DND-41 (cell line): ENCODE data around the gene COA8.

Experiments used
- ATAC-seq: fragments of 200-7000 bp; cut with Tn5 transposase; 3 replicates; pipeline ENCODE4 v1.9.1; 2021; ENCODE audit warnings: low read depth; ENCODE audit not compliant: insufficient read depth
- DNase-seq: peaks from one replicate; pipeline ENCODE4 v3.0.0-alpha.2; 2020
- H2AFZ ChIP-seq: 2 replicates; pipeline ENCODE4 v1.6.0; 2012; ENCODE audit warnings: low read depth, low read length
- H3K27ac ChIP-seq: 2 replicates; pipeline ENCODE4 v1.5.1; 2012; ENCODE audit warnings: low read length, inconsistent platforms
- H3K27me3 ChIP-seq: fragments of 200-600 bp; sonication (generic); 2 replicates; pipeline ENCODE4 v1.6.0; 2012; ENCODE audit warnings: low read length, mild to moderate bottlenecking, inconsistent platforms; ENCODE audit not compliant: insufficient read depth, poor library complexity
- H3K36me3 ChIP-seq: 2 replicates; pipeline ENCODE4 v1.5.1; 2012; ENCODE audit warnings: low read length, inconsistent platforms; ENCODE audit not compliant: insufficient read depth
- H3K4me1 ChIP-seq: 2 replicates; pipeline ENCODE4 v1.5.1; 2012; ENCODE audit warnings: mild to moderate bottlenecking, low read length; ENCODE audit not compliant: insufficient read depth
- H3K4me2 ChIP-seq: 2 replicates; pipeline ENCODE4 v1.6.0; 2012; ENCODE audit warnings: mild to moderate bottlenecking, moderate library complexity, low read length, inconsistent platforms; ENCODE audit not compliant: insufficient read depth
- H3K4me3 ChIP-seq, 2 experiments: fragments of 200-600 bp in 1 of 2; shearing (Covaris generic) in 1 of 2; 2 replicates each; pipeline ENCODE4 v1.5.1; 2012 to 2016; ENCODE audit warnings: inconsistent platforms in 2 of 2, low read length in 2 of 2, mild to moderate bottlenecking in 2 of 2, low read depth in 1 of 2, moderate library complexity in 1 of 2
- H3K79me2 ChIP-seq: 2 replicates; pipeline ENCODE4 v1.6.0; 2012; ENCODE audit warnings: low read length, inconsistent platforms; ENCODE audit not compliant: insufficient read depth
- H3K9ac ChIP-seq: 2 replicates; pipeline ENCODE4 v1.6.0; 2012; ENCODE audit warnings: low read depth, mild to moderate bottlenecking, inconsistent platforms, low read length, moderate library complexity
- H3K9me3 ChIP-seq: 2 replicates; pipeline ENCODE4 v1.5.1; 2012; ENCODE audit warnings: low read length, moderate library complexity, mild to moderate bottlenecking, inconsistent platforms; ENCODE audit not compliant: insufficient read depth, severe bottlenecking
- H4K20me1 ChIP-seq: 2 replicates; pipeline ENCODE4 v1.6.0; 2012; ENCODE audit warnings: low read length; ENCODE audit not compliant: insufficient read depth
- CTCF ChIP-seq: IDR thresholded peaks from 2 replicates; pipeline ENCODE4 v1.5.1; 2012; ENCODE audit warnings: borderline replicate concordance, low read length, moderate library complexity, mild to moderate bottlenecking; ENCODE audit not compliant: poor library complexity, severe bottlenecking; ENCODE audit errors: extremely low read depth
- EZH2 ChIP-seq: IDR thresholded peaks from 3 replicates; pipeline ENCODE4 v1.6.1; 2012; ENCODE audit warnings: borderline replicate concordance, low read depth, mild to moderate bottlenecking, moderate library complexity, low read length, inconsistent platforms; ENCODE audit not compliant: severe bottlenecking

The COA8 gene

GRCh38 chr14:103542605-103543088 lies 20.1 kb upstream of the COA8 start:
- no peak for TF ChIP-seq EZH2
- TF ChIP-seq CTCF = no peak
- Histone ChIP-seq H3K4me1 (no peaks in the 10 kb centered on the region), H3K9ac (no peak overlapping the region), H4K20me1 (peaks cover 53% of the 10 kb centered on the region), H3K36me3 (no peaks in the 10 kb centered on the region), H3K4me2 (no peak overlapping the region), H3K9me3 (no peaks in the 10 kb centered on the region), H3K4me3 (no peak overlapping the region), H2AFZ (no peak overlapping the region), H3K27ac (no peak overlapping the region), H3K27me3 (no peaks in the 10 kb centered on the region), H3K79me2 (no peaks in the 10 kb centered on the region)
- ATAC-seq = no peak
- DNase-seq = no peak

- peaks cover 48% of the 10 kb centered on the region for H4K20me1 ChIP-seq
- DNase-seq (no peak), ATAC-seq (no peak)
- H3K27ac ChIP-seq = no peak overlapping the region
- no peaks in the 10 kb centered on the region for H3K9me3 ChIP-seq
- no peaks in the 10 kb centered on the region for H3K36me3 ChIP-seq
- no peak overlapping the region for H3K9ac ChIP-seq
- H3K27me3 ChIP-seq = no peaks in the 10 kb centered on the region
- H3K79me2 ChIP-seq = no peaks in the 10 kb centered on the region
- no peak overlapping the region for H2AFZ ChIP-seq
- H3K4me3 ChIP-seq = no peak overlapping the region
- H3K4me1 ChIP-seq = no peaks in the 10 kb centered on the region
- no peak overlapping the region for H3K4me2 ChIP-seq
- TF ChIP-seq EZH2 = no peak
- no peak for TF ChIP-seq CTCF
Observed at GRCh38 chr14:103543140-103543539, 19.6 kb upstream of the COA8 start.

- no peaks in the 10 kb centered on the region for H3K27me3 ChIP-seq
- no peaks in the 10 kb centered on the region for H3K36me3 ChIP-seq
- ATAC-seq (no peak), DNase-seq (no peak)
- H3K27ac ChIP-seq = no peak overlapping the region
- H3K9me3 ChIP-seq = no peaks in the 10 kb centered on the region
- TF ChIP-seq CTCF (no peak), EZH2 (no peak)
- H3K79me2 ChIP-seq = no peaks in the 10 kb centered on the region
- H3K9ac ChIP-seq = no peak overlapping the region
- peaks cover 46% of the 10 kb centered on the region for H4K20me1 ChIP-seq
- H3K4me1 ChIP-seq = no peaks in the 10 kb centered on the region
- H3K4me3 ChIP-seq = no peak overlapping the region
- no peak overlapping the region for H3K4me2 ChIP-seq
- H2AFZ ChIP-seq = no peak overlapping the region
Observed at GRCh38 chr14:103543721-103544387, 18.9 kb upstream of the COA8 start.
